ENCODE data around the gene SLC47A1.
"Not testable (repeated sequence)": the region's sequence is repeated elsewhere in the genome, so short reads cannot be mapped to it uniquely, and the experiment has no call there.

Gene SLC47A1

GRCh38 chr17:19561697-19562318 is 28.2 kb downstream of the SLC47A1 start:
- no peak for DNase-seq

DNA sequence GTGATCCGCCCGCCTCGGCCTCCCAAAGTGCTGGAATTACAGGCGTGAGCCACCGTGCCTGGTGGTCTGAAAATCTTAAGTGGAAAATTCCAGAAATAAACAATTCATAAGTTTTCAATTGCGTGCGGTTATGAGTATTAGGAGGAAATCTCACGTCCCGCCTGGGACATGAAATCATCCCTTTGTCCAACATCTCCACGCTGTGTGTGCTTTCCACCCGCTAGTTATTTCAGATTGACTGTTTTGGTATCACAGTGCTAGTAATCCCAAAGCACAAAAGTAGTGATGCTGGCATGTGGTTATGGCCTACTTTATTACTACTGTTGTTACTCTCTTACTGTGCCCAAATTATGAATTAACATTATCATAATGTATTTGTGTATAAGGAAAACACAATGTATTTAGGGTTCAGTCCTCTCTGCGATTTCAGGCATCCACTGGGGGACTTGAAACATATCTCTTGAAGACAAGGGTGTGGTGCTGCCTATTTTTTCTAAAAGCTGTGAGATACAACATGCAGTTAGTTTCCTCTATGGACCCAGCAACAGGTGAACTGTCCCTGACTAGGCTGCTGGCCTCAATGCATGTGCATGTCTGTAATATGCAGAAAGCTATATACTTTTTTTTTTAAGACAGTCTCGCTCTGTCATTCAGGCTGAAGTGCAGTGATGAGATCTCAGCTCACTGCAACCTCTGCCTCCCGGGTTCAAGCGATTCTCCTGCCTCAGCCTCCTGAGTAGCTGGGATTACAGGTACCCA is 32.3 kb downstream of the SLC47A1 start:
- DNase-seq = no peak

DNA sequence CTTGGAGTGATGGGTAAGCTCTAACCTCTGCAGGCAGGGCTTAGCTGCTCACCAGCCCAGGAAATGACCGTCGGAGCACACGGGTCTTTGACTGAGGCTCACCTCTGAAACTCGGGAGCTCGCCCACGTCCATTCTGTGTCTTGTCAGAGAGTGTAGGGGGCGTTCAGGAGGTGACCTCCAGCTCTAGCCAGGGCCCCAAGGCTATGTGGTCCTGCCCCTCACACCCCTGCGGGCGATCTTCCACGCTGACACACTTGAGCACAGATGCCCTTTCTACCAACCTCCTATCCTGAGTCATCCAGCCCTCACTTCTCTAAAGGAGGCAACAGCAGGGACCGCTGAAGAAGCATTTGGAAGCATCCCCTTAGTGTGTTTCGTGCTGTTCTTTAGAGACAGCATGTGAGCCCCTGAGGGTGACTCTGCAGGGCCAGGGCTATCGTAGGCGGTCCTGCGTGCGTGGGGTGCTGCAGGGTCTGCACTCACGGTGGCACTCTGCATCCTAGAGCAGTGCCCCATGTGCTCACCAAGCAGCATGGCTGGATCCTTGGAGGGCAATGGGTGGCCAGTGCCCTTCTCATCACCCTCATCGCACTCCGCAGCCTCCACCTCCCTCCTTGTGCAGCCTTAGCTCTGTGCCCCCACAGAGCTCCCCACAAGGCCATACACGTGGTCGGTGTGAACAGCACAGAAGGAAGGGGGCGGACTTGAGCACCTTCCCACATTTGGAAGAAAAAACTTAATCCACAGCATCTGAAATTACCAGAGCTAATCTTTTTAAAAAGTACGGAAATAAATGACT is 33.8 kb downstream of the SLC47A1 start:
- DNase-seq = no peak

DNA sequence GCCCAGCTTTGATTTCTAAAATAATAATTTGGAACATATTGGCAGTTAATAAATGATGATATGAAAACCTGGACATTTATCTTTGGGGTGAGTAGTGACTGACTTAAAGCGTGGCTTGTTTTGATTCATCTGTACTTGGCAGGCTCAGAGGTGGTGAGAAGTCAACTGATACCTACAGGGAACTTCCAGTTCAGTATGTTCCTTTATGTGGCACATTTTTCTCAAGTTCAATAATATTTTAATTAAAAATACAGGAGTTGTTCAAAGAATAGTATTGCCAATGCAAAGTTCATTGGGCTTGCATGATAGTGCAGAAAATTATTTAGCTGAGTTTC is 34.3 kb downstream of the SLC47A1 start:
- DNase-seq = no peak

DNA sequence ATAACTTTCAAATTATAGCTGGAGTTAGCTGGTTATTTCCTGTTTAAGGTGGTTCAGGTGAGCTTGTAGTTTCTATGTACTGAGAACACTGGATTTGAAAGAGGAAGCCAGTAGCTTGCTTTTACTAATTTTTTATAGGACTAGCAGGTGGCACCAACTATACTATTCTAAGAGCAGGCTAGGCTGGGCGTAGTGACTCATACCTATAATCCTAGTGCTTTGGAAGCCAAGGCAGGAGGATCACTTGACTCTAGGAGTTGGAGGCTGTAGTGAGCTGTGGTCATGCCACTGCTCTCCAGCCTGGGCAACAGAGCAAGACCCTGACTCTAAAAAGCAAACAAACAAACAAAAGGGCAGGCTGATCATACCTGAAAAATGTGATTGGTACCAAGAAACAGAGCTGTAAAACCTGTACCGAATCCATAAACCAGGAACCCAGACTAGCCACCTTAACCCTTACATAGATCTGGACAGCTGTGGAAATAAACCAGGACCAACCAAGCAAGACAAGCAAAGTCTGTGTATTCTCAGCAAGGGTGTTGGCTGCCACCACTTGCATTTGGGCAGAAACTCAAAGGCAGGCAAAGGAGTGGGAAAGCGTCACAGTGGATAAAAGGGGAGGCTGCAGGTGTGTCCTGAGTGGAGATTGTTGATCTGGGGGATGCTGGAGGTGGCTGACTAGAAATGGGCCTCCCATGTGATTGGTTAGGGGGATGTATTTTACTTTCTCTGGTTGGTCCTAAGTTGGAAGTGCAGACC is 36.3 kb downstream of the SLC47A1 start:
- no peak for DNase-seq

DNA sequence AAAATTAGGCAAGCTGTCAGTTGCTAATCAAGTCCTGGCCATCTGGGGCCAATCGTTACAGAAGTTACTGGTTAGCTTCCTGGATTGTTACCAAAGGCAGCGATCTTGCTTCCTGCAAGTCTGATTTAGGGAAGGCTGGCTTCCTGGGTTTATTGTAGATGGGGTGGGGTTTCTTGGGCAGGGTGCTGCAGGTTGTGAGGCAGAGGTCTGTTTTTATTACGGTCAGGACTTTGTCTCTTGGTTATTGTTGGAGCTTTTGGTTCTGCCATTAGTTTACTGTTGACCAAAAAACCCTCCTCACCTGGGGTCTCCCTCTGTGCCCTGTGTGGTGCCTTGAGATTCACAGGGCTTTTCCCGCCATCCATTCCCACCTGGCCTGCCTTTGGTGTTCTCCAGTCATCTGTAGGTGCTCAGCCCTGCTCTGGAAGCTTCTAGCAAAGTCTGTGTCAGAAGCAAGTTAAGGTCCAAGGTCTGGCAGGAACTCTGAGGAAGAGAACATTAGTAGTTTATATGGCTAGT is 36.9 kb downstream of the SLC47A1 start:
- no peak for DNase-seq

DNA sequence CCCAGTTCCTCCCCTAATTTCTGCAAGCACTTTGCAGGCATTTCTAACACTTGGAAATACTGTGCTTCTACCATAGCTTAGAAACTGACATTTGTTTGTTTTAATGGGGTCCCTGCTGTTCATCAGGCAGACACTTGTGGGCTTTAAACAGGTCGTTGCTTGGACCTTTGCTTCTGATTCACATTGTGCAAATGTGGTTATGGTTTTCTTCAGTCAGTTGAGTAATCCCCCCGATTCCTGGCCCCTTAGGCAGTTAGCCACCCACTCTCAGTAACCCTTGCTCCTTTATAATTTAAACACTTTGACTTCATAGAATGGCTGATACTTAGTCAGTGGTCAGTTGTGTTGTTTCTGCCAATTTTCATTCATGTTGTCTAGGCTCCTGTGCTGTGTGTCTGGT is 39.4 kb downstream of the SLC47A1 start:
- no peak for DNase-seq

GRCh38 chr17:19574956-19575355 is 41.3 kb downstream of the SLC47A1 start:
- no peak for DNase-seq

DNA sequence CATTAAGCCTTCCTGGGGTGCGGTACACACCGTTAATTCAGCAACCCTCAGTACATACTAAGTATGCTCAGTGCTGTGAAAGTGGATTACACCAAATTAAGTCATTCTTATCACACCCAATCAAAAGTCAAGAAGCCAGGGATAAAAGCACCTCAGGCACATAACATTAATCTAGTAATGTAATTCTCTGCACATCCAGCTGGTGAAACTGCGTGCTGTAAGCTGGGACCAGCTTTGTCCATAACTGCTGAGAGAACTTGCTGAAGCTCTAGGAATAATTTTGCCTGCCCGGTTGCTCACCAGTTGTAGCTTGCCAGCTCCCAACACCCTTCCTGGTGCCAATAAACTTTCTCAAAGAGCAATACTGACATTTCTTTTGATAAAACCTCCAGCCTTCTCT is 44.9 kb downstream of the SLC47A1 start:
- no peak for DNase-seq

DNA sequence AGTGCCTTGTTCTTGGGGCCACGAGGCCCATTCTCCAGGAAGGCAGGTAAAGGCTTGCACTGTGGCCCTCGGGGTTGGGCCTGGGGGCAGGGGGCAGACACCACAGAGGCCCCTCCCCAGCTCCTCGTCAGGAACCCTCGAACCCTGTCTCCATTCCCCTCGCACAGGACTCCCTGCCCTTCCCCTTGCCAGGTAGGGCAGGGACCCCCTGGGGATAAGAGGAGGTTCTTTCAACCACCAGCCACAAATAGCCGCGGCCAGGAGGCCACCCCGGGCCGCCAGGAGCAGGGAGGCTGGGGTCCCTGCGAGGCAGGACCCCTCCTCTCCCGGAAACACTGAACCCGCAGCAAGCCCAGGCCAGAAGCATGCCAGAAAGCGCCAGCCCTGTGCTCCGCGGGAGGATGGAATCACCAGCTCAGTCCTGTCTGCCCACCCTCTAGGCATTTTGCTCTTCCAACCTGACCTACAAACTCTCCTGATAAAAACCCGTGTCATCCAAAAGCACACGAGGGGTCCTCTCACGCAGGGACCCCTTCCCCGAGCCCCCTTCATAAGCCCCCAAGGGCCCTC is 45.6 kb downstream of the SLC47A1 start:
- DNase-seq = no peak

GRCh38 chr17:19579867-19580565 is 46.4 kb downstream of the SLC47A1 start:
- no peak for DNase-seq

- not testable (repeated sequence) for DNase-seq
Measured at GRCh38 chr17:19580566-19580920, 46.9 kb downstream of the SLC47A1 start.

GRCh38 chr17:19582152-19582551 is 48.5 kb downstream of the SLC47A1 start:
- not testable (repeated sequence) for DNase-seq

DNA sequence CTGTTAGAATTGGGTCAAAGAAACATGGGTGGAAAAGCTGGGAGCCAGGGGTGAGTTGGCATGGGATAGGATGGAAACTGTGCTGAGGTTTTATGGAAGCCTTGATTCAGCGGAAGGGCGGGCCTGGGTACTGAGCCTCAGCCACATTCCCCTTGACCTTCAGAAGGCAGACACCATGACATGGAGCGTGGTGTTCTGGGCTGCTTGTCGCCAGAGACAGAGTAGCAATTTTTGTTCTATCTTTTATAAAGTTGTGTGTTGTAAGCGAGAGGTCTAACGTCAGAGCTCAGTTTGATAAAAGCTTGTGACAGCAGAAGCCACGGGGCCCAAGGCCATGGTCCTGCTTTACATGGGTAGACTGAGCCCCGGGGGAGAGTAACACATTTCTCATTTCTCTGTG is 50.2 kb downstream of the SLC47A1 start:
- no peak for DNase-seq

DNA sequence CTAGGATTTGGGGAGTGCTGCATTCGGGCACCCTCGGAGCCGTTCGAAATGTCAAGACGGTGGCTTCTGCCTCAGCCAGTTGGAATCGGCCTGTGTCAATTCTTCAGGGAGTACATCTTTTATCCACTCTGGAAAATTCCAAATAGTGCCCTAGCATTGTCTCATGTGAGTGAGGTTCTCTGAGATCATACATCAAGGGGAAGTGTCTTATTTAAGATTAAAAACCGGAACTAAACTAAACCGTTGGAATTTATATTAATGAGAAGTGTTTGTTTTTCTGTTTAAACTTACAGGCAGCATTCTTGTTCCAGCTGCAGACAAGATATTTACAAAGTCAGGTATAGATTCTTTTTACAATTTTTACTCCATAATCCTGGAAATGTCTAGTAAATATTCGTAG is 56.8 kb downstream of the SLC47A1 start:
- DNase-seq = no peak

DNA sequence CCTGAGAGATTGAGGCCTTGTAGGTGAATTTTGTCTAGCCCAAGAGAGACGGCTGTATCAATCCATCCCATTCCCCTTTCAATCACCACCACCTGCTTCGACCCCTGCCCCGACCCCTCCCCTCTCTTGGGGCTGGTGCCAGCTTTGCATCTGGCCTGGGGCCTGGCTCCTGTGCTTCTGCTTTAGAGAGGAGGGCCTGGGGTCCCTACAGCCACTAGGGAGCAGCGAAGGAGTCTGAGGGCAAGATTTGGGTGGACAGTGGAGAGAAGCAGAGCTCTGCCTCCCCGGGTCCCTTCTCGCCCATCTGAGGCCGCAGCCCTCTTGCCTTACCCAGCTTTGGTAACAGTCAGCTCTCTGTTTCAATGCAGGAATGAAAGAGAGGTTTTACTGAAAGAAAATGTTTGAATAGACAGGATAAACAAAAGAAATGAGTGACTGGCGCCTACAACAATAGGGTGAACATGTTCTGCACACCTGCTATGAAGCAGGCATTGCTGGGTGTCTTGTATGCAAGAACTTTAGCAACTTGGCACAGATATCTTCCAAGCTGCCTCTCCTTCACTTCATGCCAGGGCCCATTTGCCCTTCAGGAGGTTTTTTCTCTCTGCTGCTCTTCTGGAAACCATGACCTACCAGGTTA is 57.4 kb downstream of the SLC47A1 start:
- DNase-seq = no peak

DNA sequence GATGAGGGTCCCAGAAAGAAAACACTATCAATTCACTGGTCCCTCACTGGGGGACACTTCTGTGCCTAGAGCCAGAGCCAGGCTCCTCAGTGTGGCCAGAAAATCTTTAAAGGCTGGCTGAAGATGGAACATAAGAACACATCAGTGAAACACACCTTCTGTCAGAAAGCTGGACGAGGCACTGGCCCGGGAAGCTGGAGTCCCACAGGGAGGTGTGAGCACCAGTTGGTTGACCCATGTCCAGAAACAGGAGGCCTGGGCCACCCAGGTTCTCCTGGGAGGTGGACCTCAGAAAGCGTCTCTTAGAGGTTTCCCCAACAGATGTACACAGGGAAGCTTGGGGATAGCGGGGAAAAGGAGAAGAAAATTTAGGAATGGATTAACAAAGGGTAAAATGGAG is 58.7 kb downstream of the SLC47A1 start:
- no peak for DNase-seq

DNA sequence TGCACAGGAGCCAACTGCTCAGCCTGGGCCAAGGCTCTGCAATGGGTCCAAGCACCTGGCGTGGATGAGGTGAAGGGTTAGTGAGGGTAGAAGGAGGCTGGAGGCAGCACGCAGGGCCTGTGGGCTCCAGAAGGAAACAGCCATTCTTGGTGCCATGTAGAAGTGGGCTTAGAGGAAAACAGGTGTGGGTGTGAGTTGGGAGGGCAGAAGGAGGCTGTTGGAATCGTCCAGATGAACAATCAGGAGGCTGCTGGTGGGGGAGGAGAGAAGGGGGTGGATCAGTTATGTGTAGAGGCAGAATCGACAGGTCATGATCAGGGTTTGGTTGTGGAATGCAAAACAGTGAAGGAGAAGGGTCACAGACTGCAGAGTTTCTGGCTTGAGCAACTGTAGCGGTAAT is 63.2 kb downstream of the SLC47A1 start:
- no peak for DNase-seq

DNA sequence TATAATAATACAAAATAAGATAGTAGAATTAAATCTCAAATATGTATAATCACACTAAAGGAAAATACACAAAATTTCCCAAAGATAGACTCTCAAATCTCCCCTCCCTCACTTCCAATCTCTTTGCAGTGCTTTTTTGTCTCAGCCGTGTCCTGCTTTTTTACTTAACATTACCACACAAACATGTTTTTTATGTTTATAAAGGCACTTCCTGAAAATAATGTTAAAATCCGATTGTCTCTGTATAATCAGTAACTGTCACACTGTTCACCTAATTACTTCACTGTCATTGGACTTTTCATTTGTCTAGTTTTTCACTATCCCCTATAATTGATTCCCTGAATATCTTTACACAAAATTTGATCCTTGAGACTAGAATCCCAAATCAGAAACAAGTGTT is 76.7 kb downstream of the SLC47A1 start:
- no peak for DNase-seq

- no peak for DNase-seq
Measured at GRCh38 chr17:19610879-19611278, 77.2 kb downstream of the SLC47A1 start.

DNA sequence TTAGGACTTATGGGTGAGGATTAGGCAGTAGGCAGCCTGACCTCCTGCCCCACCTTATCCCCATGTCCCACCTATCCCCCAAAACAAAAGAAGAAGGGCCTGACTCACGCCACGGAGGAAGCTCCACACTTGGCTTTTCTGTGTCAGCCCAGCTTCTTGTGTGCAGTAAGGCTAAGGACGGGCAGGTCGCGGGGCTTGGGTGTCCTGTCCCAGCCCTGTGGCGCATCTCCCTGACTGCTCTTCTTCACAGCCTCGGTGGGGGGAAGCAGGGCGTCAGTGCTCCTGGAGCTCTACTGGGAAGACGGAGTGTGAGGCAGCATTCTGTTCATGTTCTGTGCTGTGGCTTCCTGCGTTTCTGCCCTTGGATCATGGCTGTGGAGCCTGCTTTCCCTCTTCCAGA is 80.3 kb downstream of the SLC47A1 start:
- DNase-seq = no peak

GRCh38 chr17:19614900-19615299 is 81.2 kb downstream of the SLC47A1 start:
- DNase-seq = no peak
